D341Med (cell line): Measurements from ENCODE around the gene USF2.

Experiments
- DNase-seq: peaks from one replicate; pipeline ENCODE4 v3.0.0; 2012; ENCODE audit warnings: low spot score

USF2 gene

GRCh38 chr19:35265900-35266519 is 2.8 kb upstream of the USF2 start:
- no peak for DNase-seq

DNA sequence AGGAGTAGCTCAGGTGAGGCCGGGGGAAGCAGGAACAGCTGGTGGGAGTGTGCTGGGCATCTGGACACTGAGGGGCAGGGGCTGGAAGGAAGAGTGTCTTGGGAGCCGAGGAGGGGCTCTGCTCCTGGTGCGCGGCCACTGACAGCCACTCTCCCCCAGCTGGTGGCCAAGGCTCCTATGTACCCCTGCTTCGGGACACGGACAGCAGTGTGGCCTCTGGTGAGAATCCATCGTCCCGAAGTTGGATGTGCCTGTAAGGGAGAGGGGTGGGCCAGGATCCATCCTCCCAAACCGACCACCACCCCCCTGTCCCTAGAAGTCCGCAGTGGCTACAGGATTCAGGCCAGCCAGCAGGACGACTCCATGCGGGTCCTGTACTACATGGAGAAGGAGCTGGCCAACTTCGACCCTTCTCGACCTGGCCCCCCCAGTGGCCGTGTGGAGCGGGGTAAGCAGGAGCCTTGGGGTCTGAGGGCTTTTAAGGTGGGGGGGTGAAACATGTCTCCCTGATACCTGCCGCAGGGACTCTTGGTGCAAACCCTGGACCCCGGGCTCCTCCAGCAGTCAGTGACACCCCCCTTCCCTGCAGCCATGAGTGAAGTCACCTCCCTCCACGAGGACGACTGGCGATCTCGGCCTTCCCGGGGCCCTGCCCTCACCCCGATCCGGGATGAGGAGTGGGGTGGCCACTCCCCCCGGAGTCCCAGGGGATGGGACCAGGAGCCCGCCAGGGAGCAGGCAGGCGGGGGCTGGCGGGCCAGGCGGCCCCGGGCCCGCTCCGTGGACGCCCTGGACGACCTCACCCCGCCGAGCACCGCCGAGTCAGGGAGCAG is 2.0 kb upstream of the USF2 start:
- peak; percentile 60 for DNase-seq

GRCh38 chr19:35267353-35267817 is 1.4 kb upstream of the USF2 start:
- DNase-seq = no peak

DNA sequence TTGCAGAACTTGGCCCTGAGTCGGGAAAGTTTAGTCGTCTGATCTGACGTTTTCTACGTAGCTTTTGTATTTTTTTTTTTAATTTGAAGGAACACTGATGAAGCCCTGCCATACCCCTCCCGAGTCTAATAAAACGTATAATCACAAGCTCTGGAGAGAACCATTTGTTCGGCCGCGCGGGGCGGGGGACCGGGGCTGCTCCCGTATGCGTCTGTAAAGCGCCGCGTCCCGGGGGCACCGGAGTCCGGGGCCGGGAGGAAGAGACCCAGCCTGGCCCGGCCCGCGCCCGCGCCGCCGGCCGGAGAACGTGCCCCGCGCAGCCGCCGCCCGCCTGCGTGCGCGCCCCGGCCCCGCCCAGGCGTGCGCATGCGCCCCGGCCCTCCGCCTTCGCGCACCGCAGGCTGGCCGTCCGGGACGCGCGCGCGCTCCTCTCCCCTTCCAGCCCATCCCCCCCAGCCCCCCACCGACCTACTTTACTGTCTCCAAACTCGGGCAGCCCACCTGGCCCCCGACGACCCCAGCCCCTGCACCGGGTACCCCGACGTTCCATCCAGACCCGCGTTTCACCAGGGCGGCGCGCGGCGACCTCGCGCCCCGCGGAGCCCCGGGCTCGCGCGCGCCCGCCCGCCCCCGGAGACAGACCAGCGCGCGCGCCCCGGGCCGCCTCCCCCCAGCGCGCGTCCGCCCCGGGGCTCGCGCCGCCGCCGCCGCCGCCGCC is 785 bp upstream of the USF2 start:
- peak; percentile 99 for DNase-seq

DNA sequence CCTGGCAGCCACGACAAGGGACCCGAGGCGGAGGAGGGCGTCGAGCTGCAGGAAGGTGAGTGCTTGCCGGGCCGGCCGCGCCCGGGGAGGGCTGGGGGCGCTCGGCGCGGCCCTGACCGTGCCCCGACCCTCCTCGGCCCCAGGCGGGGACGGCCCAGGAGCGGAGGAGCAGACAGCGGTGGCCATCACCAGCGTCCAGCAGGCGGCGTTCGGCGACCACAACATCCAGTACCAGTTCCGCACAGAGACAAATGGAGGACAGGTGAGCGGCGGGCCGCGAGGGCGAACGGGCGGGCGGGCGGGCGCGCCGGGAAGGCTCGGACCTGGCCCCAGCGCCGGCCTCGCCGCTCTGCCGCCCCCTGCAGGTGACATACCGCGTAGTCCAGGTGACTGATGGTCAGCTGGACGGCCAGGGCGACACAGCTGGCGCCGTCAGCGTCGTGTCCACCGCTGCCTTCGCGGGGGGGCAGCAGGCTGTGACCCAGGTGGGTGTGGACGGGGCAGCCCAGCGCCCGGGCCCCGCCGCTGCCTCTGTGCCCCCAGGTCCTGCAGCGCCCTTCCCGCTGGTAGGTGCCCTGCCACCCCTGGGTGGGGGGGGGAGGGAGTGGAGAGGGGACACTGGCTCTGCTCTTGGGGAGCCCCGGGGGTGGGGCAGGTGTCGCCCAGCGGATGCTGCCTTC is 816 bp downstream of the USF2 start:
- DNase-seq = peak; percentile 88

GRCh38 chr19:35270381-35270811 is 1.6 kb downstream of the USF2 start:
- DNase-seq = no peak

- no peak for DNase-seq
These were observed 2.8 kb downstream of the USF2 start for GRCh38 chr19:35271546-35271945.

DNA sequence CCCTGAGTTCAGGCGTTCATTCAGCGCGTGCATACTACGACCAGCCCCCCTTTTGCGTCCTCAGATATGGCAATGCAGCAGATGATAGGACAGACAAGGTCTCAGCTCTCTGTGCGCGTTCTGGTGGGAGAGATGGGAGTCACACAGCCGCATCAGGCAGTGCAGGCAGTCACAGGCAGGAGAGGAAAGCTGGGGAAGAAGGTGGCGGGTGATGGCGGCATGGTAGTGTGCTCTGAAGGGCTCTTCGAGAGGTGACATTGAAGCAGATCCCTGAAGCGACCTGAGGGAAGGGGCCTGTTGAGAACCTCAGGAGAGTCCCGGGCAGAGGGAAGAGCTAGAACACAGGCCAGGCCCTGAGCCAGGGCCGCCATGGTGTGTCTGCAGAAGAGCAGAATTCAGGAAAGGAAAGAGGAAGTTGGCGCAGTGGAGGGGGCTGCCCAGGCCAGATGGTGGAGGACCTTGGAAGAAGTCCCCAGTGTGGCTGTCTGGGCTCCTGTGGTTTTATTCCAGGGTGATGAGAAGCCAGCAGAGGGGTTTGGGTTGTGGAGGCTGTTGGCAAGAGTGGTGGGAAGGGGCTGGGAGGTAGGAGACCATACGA is 3.5 kb downstream of the USF2 start:
- no peak for DNase-seq

- DNase-seq = no peak
These were observed 4.3 kb downstream of the USF2 start for GRCh38 chr19:35272954-35273649.

- DNase-seq = no peak
These were observed 5.0 kb downstream of the USF2 start for GRCh38 chr19:35273686-35274259.

GRCh38 chr19:35274323-35274722 is 5.6 kb downstream of the USF2 start:
- DNase-seq = no peak

GRCh38 chr19:35276706-35277281 is 8.0 kb downstream of the USF2 start:
- no peak for DNase-seq

DNA sequence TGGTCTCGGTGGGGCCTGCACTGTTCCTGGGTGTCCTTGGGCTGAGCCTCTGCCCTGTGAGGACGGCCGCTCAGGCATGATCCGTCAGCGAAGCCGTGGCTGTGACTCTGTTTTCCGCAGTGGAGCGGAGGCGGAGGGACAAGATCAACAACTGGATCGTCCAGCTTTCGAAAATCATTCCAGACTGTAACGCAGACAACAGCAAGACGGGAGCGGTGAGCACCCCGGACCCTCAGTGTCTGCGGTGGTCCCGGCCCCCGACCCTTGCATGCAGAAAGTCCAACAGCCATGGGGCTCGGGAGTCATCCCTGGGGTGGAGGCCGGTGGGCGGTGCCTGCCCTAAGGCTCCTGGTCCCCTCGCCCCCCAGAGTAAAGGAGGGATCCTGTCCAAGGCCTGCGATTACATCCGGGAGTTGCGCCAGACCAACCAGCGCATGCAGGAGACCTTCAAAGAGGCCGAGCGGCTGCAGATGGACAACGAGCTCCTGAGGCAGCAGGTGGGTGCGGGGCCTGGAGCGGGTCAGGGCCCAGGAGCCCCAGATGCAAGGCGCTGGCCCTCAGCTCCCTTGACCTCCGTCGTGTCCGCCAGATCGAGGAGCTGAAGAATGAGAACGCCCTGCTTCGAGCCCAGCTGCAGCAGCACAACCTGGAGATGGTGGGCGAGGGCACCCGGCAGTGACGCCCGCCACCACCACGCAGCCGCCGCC is 10.0 kb downstream of the USF2 start:
- DNase-seq = no peak

GRCh38 chr19:35279374-35279773 is 10.6 kb downstream of the USF2 start:
- no peak for DNase-seq

DNA sequence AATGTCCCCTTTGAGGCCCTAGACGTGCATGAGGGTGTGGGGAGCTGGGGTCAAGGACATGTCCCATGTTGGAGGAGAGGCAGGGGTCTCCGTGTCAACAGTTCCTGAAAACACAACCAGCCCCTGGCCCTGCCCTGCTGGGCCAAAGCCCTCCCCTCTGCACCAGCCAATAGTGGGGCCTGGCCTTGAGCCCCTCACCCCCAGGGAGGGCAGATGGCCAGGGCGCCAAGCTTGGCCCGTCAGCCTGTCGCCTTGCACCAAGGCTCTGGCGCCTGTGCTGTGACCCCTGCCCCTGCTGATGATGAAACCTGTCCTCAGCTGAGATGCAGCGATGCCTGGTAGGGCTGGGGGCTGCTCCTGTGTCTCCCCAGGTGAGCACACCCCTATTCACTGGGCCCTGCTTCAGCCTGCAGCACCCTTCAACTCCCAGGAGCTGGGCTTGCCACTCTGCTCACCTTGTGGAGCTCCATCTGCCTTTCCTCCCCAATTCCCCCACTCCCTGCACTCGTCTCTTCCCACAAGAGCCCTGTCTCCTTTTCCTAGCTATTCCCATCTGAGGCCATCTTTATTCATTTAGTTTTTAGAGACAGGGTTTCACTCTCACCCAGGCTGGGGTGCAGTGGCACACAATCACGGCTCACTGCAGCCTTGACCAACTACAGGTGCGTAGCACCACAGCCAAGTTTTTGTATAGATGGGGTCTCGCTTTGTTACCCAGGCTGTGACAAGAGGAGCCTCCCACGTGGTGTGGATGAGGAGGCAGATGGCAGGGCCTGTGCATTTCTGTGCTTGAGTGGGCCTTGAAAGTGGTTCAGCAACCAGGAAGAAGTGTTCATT is 11.4 kb downstream of the USF2 start:
- DNase-seq = no peak

DNA sequence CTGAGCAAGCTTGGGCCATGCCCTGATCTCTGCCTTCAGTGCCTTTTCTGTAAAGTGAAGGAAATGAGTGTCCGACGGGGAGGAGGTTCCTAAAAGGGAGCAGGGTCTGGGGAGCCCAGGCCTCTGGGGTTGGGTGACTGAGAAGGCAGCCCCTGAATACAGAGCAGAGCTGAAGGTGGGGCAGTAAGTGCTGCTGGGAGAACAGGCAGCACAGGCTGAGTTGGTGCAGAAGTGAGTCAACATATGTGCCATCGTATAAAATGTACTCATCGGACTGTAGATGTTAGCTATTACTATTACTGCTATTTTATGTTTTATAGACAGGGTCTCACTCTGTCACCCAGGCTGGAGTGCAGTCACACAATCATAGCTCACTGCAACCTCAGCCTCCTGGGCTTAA is 12.5 kb downstream of the USF2 start:
- no peak for DNase-seq

DNA sequence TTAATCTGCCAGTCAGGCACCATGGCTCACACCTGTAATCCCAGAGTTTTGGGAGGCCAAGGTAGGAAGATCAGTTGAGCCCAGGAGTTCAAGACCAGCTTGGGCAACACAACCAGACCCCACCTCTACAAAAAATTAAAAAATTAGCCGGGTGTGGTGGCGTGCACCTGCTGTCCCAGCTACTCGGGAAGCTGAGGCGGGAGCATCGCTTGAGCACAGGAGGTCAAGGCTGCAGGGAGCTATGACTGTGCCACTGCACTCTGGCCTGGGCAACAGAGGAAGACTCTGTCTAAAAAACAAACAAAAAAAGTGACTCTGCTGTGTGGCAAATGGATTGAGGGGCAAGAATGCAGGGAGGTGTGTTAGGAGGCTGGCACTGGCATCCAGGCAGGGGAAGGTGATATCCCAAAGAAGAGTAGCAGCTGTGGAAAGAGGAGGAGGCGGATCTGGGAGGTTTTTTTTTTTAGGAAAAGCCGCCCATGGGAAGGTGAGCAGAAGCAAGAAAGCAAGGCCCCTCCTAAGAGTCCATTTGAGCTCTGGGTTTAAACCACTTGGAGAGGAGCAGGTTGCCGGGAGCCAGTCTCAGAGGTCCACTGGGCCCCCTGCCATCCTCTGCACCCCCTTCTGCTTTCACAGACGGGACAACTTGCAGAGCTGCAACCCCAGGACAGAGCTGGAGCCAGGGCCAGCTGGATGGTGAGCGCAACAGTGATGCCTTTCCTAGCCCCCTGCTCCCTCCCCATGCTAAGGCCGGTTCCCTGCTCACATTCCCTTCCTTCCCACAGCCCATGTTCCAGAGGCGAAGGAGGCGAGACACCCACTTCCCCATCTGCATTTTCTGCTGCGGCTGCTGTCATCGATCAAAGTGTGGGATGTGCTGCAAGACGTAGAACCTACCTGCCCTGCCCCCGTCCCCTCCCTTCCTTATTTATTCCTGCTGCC is 15.7 kb downstream of the USF2 start:
- no peak for DNase-seq

GRCh38 chr19:35285095-35285449 is 16.3 kb downstream of the USF2 start:
- no peak for DNase-seq
